HK-2 (cell line): ENCODE results near the gene EDEM1.

Experiments
- DNase-seq: peaks from one replicate; pipeline ENCODE4 v3.0.0-alpha.2; 2018; ENCODE audit not compliant: unreplicated experiment

The EDEM1 gene

DNA sequence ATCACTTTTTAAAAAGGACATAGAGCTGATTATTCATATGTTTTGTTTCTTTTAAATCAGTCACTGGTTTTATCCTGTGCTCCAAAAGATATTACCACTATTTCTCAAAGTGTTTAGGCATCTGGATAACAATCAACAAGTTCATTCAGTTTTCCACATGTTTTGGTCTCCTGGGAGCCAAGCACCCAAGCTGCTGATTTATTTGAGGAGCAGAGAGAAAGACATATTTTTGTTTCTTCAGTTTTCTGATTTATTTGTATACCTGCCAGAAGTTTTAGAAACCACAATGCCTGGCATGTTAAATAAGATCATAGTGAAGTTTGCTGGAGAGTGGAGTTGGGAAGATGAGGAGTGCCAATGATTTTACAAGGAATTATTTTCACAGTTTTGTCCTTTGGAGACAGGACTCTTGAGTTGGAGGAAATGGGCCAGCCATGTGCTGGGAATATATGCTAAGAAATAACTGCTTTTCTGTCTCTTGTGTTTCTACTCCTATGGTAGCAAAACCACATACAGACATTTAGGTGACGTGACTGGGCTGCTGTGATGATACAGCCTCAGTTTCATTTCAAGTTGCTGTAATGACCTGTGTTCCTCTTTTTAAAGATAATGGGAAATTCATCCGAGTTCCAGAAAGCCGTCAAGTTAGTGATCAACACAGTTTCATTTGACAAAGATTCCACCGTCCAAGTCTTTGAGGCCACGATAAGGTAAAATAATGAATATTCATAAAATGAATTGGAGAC lies 11.7 kb downstream of the EDEM1 start:
- no peak for DNase-seq

DNA sequence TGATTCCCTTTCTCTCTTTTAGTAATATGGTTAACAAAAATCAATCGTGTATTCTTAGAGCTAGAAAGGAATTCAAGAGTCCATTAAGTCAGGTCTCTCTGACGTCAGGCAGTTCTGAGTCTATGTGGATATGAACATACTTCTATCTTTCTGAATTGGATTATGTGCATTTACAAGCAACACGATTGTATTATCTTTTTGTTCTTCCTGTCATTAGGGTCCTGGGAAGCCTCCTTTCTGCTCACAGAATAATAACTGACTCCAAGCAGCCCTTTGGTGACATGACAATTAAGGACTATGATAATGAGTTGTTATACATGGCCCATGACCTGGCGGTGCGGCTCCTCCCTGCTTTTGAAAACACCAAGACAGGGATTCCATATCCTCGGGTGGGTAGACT lies 14.0 kb downstream of the EDEM1 start:
- DNase-seq, result no peak

DNA sequence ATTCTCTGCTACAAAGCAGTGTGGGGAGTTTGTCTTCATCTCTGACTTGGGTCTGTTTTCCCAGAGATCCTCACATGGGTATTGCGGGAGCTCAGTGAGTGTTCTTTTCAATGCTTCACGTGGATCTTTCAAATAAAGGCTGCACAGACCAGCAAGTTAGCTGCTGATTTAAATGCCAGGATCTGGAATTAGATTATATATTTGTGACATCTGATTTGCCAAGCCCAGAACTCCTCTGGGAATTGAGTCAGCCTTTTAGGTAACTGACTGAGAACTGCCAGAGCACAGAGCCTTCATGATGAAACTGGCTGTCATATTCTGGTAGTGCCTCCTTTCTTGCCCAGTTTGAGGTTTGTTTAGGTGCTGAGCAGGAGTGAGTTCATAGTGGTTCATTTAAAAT lies 14.7 kb downstream of the EDEM1 start:
- DNase-seq, result no peak

DNA sequence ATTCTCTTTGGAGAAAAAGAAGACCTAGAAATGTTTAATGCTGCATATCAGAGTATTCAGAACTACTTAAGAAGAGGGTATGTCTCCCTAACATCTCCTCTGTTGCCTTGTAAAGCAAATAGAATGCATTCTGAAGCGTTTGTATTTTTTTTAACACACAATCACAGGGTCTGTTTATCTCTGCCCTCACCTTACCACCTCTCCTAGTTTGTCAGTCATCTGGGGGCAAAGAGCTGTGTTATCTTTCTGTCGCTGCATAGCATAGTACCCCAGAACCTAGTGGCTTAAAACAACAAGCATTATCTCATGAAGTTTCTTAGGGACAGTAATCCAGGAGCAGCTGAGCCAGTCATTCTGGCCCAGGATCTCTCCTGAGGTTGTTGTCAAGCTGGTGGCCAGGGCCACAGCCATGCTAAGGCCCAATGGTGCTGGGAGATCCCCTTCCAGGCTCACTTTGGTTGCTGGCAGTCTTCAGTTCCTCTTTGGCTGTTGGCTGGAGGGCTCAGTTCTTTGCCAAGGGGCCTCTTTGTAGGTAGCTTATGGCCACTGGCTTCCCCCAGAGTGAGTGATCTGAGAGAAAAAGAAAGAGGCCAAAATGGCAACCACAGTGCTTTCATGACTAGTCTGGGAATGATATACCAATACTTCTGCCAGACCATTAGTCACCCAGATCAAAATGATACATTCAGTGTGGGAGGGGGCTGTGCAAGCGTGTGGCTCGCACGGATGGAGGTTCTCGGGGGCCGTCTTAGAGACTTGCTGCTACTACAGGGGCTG lies 17.8 kb downstream of the EDEM1 start:
- DNase-seq, result no peak

DNA sequence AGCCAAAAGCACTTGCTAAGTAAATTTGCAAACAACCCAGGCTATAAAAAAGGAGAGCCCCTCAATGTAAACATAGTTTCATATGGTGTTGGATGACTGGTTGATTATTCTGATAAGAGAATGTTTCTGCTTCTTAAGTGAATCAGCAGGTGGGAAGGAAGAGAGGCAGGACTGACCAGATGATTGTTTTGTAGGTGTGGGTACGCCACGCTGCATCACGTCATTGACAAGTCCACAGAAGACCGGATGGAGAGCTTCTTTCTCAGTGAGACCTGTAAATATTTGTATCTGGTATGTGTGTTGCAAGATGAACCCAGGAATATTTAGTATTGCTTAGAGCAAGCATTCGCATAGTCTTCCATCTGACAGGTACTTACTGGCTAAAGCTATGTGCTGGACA lies 23.4 kb downstream of the EDEM1 start:
- DNase-seq, result no peak

DNA sequence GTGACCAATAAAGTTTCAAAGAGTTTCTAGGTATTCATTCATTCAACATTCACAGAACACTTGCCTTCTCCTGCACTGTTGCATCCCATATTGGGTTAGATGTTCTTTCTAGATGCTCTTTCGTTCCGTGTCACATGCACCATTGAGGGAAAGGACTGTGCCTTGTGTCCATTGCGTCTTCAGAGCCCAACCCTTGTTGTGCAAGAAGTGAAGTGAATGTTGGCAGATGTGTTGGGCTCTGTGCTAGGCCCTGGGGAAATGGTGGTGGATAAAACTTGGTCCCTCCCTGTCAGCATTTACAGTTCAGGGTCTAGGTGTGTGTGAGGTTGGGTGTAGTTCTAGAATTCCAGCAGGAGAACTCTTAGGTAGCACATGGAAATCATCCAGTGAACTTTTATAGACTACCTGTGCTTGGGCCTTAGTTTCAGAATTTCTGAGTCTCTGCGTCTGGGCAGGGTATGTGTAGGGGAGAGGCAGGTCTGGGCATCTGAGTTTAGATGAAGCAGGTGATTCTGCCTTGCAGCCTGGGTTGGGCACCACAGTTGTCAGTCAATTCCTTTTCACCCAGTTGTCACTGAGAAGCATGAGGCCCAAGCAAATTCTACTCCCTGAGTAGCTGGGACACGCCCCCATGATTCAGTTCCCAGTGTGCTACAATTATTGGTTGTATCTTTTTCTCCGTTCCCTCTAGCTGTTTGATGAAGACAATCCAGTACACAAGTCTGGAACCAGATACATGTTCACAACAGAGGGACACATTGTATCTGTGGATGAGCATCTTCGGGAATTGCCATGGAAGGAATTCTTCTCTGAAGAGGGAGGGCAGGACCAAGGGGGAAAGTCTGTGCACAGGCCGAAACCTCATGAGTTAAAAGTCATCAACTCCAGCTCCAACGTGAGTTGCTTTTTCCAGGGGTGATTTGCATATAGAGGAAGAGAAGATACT lies 25.4 kb downstream of the EDEM1 start:
- no peak for DNase-seq

DNA sequence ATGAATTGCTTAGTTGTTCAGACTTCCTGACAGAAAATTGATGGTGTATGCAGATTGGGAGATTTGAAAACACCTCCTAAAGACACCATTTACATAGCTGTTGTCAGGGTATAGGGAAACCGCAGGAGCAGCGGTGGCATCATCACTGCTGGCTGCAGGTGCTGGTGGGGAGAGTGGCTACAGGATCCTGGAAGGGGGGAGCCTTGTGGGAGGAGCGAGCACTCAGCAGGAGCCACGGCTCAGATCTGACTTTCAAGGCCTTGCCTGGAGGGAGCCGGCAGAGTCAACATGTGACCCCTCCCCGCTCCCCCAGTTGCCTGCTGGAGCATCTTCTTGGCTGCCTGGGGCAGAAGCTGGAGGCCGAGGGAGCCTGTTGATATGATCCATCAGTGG lies 26.1 kb downstream of the EDEM1 start:
- DNase-seq, result no peak

DNA sequence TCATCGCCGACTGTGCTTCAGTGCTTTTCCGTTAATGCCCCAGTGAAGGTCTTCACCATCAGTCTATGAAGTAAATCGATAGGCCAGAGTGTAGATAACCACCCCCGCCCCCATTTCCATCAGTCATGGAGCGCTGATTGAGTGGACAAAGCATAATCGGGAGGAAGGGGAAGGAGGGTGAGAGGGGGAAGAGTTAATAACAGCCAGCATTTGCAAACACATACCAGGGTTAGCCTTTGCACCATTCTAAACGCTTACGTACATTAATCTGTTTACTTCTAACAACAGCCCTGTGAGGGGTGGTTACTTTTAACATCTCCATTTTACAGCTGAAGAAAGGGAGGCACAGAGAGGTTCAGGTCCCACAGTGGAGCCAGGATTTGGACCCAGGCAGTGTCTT lies 26.8 kb downstream of the EDEM1 start:
- DNase-seq, result no peak

DNA sequence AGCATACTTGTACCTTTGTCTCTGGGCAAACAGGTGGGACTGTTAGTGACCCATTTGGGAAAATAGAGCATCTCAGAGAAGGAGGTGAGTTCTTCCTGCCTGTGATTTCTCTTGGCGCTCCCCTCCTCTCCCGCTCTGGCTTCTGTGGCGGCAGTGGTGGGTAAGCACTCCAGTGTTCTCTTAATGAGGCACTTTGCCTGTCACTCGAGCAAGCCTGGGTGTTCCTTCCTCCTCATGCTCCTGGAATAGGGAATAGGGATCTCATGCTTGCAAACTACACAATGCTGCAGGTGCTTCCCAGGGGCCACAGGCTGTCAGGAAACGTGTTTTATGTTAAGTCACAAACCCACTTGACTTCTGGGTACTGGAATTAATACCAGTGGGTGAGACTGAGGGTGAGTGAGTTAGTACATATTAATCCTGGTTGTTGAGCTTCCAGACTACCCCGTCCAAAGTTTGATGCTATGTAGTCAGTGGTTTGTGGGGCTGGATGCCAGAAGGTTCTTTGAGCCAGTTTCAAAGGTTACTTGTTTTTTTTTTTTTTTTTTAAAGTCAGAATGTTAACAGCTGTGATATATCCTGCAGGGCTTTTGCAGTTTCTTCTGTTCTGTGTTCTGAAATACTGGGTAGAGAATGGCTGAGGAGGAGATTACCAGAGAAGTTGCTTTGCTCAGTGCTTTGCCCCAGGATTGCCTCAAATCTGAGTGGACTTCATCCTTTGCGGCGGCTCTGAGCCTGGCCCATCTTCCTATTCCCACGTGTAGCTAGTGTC lies 30.5 kb downstream of the EDEM1 start:
- no peak for DNase-seq

DNA sequence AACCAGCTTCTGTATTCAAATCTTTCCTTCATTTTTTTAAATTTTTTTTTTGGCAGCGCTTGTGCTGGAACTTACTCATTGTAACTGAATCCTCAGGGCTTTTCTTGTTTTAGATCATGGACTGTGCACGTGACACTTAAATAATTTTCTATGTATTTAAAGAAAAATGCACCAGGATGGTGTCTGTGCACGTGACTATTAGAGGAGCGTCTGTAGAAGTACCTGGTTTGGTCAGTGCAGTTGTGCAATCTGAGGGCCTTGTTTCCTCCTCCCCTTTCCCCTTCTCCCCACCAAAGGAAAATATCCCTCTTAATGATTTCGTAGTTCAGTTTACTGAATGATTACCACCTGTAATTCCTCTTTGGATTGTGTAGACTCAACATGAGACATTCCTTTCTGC lies 31.3 kb downstream of the EDEM1 start:
- no peak for DNase-seq

DNA sequence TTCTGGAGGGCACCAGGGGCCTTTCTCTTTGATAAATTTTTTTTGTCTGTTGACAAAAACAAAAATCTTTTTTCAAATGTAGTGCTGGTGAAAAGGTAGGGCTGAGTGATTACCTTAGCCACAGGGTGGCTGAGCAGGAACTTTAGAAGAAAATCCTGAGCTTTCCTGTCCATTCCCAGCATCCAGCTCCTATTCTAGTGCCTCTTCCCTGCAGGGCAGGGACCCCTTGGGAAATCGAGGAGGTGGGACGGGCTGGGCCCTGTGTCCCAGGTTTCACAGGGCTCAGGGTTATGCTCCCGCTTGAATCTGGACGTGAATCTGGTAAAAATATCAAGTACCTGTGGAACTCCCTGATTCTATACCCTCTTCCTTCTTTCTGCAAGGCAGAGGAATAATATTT lies 31.7 kb downstream of the EDEM1 start:
- no peak for DNase-seq

DNA sequence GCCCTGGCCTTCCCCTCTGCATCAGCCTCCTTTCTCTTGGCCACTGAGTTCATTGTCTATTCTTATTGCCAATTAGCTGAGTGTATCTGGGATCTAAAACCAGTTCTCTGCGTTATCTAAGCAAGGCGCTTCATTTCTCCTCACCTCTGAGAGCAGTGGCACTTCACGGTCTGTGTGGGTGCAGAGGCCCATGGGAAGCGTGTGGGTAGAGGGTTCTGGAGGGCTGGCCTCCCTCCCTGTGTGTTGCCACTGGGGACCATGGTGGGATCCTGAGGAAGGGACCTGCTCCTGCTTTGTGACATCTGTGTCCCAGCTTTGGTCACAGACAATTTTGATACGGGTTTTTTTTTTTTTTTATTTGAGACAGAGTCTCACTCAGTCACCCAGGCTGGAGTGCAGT lies 32.7 kb downstream of the EDEM1 start:
- DNase-seq, result no peak

DNA sequence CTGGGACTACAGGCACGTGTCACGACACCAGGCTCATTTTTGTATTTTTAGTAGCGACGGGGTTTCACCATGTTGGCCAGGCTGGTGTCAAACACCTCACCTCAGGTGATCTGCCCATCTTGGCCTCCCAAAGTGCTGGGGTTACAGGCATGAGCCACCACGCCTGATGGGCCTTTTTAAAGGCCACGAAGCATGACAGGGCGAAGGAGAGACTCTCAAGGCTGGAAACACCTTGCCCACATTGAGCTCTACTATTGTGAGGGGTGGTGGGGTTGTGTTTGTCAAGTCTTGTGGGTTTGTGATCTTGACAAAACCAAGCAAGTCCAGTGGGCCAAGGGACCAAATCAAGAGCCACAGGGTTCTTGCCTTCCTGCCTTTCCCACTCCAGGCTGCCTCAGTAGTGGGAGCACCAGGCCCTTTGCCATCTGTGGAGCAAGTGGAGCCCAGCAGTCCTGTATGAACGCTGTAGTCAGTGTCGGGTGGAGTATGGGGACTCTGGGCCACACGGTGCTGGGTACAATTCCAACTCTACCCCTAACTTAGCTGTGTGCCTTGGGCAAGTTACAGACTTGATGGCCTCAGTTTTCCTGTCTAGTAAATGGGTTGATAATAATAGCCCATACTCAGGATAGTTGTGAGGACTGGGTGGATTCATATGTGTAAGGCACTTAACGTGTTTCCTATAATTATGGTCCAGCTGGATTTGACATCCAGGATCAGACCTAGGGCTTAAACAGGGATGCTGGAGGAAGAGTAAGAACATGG lies 33.3 kb downstream of the EDEM1 start:
- no peak for DNase-seq

DNA sequence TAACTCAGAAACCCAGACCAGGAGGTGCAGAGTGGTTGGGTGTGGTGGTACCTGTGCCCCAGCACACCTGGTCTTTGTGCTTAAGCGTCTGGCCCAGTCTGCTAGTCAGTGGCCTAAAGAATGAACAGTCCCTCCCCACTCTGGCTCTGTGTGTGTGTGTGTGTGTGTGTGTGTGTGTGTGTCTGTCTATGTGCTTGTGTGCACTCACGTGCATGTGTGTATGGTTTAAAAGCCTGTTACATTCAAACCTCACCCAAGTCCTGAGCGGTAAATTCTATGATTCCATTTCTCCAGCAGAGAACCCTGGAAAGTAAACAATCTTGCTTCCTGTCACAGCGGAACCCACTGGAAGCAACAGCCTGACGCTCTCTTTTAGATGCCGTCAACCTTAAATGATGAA lies 34.2 kb downstream of the EDEM1 start:
- DNase-seq, result no peak

DNA sequence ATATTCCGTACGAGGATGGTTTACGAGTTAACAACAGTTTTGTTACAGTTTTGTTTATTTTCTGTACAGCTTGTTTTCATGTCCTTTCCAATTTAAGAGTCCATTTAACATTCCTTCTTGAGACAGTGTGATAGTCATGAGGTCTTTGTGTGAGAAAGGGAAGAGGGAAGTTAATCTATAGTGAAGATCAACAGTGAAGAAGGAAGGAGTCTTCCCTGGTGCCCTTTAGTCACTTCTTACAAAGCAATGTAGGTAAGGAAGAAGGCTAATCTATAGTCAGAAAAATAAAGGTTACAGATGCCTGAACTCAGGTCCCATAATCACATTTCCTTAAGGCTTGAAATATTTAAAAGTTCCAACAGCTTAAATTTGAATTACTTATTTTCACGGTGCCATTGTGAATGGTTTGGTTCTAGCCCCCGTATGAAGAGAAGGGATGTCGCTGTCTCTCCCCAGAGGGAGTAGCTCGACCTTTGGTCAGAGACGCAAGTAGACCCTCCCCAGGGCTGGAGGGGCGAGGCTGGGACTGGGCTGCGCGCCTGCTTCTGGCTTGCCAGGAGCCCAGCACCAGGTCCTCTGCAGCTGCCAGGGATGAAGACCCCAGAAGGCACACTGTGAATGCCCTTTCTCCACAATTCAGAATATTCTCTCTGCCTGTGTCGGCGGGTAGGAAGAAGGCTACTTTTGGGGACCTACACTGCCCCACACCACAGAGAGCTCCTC lies 34.9 kb downstream of the EDEM1 start:
- DNase-seq, result no peak

DNA sequence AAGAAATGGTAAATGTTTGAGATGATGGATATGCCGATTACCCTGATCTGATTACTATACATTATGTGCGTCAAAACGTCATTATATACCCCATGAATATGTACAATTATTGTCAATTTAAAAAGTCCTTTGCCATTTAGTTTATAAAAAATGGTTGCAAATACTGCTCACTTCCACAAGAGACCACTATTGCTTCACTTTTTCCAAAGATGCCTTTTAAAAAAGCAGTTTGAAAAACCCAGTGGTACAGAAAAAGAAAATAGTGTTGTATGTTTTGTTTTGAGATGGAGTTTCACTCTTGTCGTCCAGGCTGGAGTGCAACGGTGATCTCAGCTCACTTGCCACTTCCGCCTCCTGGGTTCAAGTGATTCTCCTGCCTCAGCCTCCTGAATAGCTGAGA lies 39.3 kb downstream of the EDEM1 start:
- DNase-seq, result no peak

DNA sequence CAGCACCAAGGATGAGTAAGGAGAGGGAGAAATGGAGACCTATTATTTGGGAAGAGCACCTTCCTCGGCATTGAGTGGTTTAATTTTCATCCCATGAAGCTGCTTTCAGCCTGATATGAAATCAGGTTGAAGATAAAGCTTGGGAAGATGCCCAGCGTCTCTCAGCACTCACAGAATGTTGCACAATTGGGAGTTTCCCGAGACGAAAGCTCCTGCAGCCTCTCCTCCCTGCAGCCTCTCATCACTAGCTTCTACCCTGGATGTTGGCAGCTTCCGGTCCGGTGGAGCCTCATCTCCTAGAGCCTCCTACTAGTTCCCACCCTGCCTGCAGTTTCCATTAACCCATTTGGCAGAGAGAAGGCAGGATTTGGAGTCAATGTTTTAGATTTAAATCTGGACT lies 40.3 kb downstream of the EDEM1 start:
- DNase-seq, result no peak

DNA sequence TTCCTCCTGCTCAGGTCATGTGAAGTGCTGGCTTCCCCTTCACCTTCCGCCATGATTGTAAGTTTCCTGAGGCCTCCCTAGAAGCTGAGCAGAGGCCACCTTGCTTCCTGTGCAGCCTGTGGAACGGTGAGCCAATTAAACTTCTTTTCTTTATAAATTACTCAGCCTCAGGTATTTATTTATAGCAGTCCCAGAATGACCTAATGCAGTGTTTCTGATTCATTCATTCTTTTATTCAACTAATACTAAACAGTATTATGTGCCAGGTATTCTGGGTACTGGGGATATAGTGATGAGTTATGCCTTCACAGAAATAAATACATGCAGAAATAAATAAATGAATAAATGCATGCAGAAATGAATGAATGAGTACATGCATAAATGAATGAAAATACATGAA lies 41.9 kb downstream of the EDEM1 start:
- DNase-seq, result no peak

DNA sequence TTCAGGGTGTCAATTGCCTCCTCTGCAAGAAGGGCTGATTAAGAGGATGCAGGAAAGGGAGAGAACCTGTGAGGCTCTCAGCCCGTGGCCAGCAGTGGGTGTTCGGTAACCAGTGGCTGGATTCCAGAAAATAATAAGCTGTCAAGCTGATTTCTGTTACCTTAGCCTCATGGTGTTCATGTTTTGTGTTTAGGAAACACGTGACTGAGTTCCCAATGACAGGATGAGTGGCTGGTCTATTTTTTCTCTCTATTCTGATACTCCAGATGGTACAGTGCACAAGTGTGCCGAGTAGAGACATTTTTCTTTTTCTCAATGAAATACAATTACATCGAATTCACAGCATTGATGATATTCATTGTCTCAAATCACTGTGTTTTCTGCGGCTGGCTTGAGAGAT lies 43.6 kb downstream of the EDEM1 start:
- no peak for DNase-seq

DNA sequence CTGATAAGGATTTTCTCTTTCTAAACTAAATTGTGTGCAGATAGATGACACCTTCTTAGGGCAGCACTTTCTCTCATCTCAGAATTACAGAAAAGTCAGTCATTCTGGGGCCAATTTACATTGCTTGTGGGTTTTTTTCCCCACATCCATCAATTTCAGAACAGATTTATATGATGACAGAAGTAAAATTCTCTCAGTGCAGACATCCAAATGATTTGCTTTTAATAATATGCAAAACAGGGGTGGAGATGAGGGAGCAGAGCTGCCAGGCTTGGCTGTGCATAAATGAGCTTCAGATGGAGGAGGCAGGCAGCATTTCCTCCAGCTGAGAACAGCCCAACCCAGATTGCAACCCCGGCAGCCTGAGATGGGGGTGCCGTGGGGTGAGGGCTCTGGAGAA lies 44.0 kb downstream of the EDEM1 start:
- DNase-seq, result no peak
